ENCODE results near the gene WDR55. TPM values are rescaled to one million over a fixed set of nuclear protein-coding genes. Genes with fewer than 3 reads are reported as not detected.
"Not testable (repeated sequence)": the region's sequence is repeated elsewhere in the genome, so short reads cannot be mapped to it uniquely, and the experiment has no call there.

WDR55 gene
- total and polyA plus RNA-seq, 4 donors = 10.0 to 18.2 (median 11.7) TPM

GRCh38 chr5:140720738-140721137 lies 56.0 kb downstream of the WDR55 start:
- not testable (repeated sequence) for H3K9me3 ChIP-seq (ENCODE audit: control insufficient read depth in 4 of 4, low read length in 3 of 4); DNase-seq (ENCODE audit: low spot score); H3K27me3 ChIP-seq (ENCODE audit: control insufficient read depth in 4 of 4, insufficient read depth in 4 of 4, low read length in 3 of 4); H3K27ac ChIP-seq (ENCODE audit: low read depth in 1 of 2, low read length in 2 of 2); H3K4me3 ChIP-seq (ENCODE audit: low read depth in 1 of 3, low read length in 3 of 3); H3K36me3 ChIP-seq (ENCODE audit: control insufficient read depth in 4 of 4, insufficient read depth in 3 of 4, low read depth in 1 of 4, low read length in 3 of 4); H3K9ac ChIP-seq (ENCODE audit: low read depth in 1 of 2, low read length in 2 of 2); H3K4me1 ChIP-seq (ENCODE audit: control insufficient read depth in 4 of 4, insufficient read depth in 4 of 4, low read length in 3 of 4)
- WGBS = 56% methylated on average over 6 of the region's 6 CpGs

GRCh38 chr5:140721395-140721794 lies 56.7 kb downstream of the WDR55 start:
- WGBS = 76% methylated on average over 5 of the region's 5 CpGs
- H3K9ac ChIP-seq (ENCODE audit: low read depth in 1 of 2, low read length in 2 of 2); H3K27ac ChIP-seq (ENCODE audit: low read depth in 1 of 2, low read length in 2 of 2); H3K9me3 ChIP-seq (ENCODE audit: control insufficient read depth in 4 of 4, low read length in 3 of 4); H3K4me3 ChIP-seq (ENCODE audit: low read depth in 1 of 3, low read length in 3 of 3); H3K36me3 ChIP-seq (ENCODE audit: control insufficient read depth in 4 of 4, insufficient read depth in 3 of 4, low read depth in 1 of 4, low read length in 3 of 4); H3K4me1 ChIP-seq (ENCODE audit: control insufficient read depth in 4 of 4, insufficient read depth in 4 of 4, low read length in 3 of 4); DNase-seq (ENCODE audit: low spot score); H3K27me3 ChIP-seq (ENCODE audit: control insufficient read depth in 4 of 4, insufficient read depth in 4 of 4, low read length in 3 of 4): not testable (repeated sequence)

Small RNA genes lying within 50 kb of the gene (small RNA-seq; reads per million reads assigned to genes)
- gene VTRNA1-1 (16.2 reads per million, percentile 95 among the genes with 10 or more reads in this experiment), gene VTRNA1-2 (0.80 reads per million, percentile 72 among the genes with 10 or more reads in this experiment)

Other genes with a start within 250 kb of the WDR55 start
- 1 to 10 TPM; 1.4 to 1.5 TPM for gene EIF4EBP3, start 117.2 kb upstream of the WDR55 start, total RNA-seq
- 10 to 100 TPM; 14.6 to 55.8 TPM for gene EIF4EBP3, start 117.2 kb upstream of the WDR55 start, polyA plus RNA-seq
- 10 to 100 TPM; 12.9 to 18.7 TPM for gene SRA1, start 107.4 kb upstream of the WDR55 start, total RNA-seq
- 10 to 100 TPM; 20.9 to 41.1 TPM for gene SRA1, start 107.4 kb upstream of the WDR55 start, polyA plus RNA-seq
- 10 to 100 TPM in 1 of 2 donors, 1 to 10 TPM in 1; 4.6 to 29.1 TPM for gene APBB3, start 100.3 kb upstream of the WDR55 start, total RNA-seq
- gene APBB3, start 100.3 kb upstream of the WDR55 start, polyA plus RNA-seq = 10 to 100 TPM; 10.1 to 40.5 TPM
- gene SLC35A4, start 100.1 kb upstream of the WDR55 start, total RNA-seq = 10 to 100 TPM; 17.5 to 31.5 TPM
- 10 to 100 TPM; 21.7 to 37.0 TPM for gene SLC35A4, start 100.1 kb upstream of the WDR55 start, polyA plus RNA-seq
- gene CD14, start 31.7 kb upstream of the WDR55 start, total RNA-seq = 100 to 1,000 TPM in 1 of 2 donors, 10 to 100 TPM in 1; 61.0 to 297 TPM
- gene CD14, start 31.7 kb upstream of the WDR55 start, polyA plus RNA-seq = 100 to 1,000 TPM; 277 to 343 TPM
- 10 to 100 TPM; 14.1 to 55.9 TPM for gene TMCO6, start 25.5 kb upstream of the WDR55 start, total RNA-seq
- gene TMCO6, start 25.5 kb upstream of the WDR55 start, polyA plus RNA-seq = 10 to 100 TPM; 12.6 to 23.3 TPM
- 10 to 100 TPM; 23.3 to 44.3 TPM for gene NDUFA2, start 17.3 kb upstream of the WDR55 start, total RNA-seq
- gene NDUFA2, start 17.3 kb upstream of the WDR55 start, polyA plus RNA-seq = 100 to 1,000 TPM in 1 of 2 donors, 10 to 100 TPM in 1; 91.3 to 160 TPM
- gene IK, start 17.1 kb upstream of the WDR55 start, total RNA-seq = 10 to 100 TPM; 42.5 to 45.7 TPM
- 10 to 100 TPM; 30.8 to 41.8 TPM for gene IK, start 17.1 kb upstream of the WDR55 start, polyA plus RNA-seq
- gene DND1, start 8.7 kb downstream of the WDR55 start, total RNA-seq = under 1 TPM; 0.37 to 0.92 TPM
- gene DND1, start 8.7 kb downstream of the WDR55 start, polyA plus RNA-seq = under 1 TPM in 1 of 2 donors, not detected in 1; 0.29 TPM
- gene HARS1, start 26.5 kb downstream of the WDR55 start, total RNA-seq = 10 to 100 TPM; 31.2 to 57.1 TPM
- gene HARS1, start 26.5 kb downstream of the WDR55 start, polyA plus RNA-seq = 10 to 100 TPM; 33.3 to 41.3 TPM
- 10 to 100 TPM; 10.8 to 16.3 TPM for gene HARS2, start 26.6 kb downstream of the WDR55 start, total RNA-seq
- gene HARS2, start 26.6 kb downstream of the WDR55 start, polyA plus RNA-seq = 10 to 100 TPM in 1 of 2 donors, 1 to 10 TPM in 1; 8.6 to 10.7 TPM
- 10 to 100 TPM; 16.4 to 27.5 TPM for gene ZMAT2, start 35.5 kb downstream of the WDR55 start, total RNA-seq
- 10 to 100 TPM; 14.5 to 34.3 TPM for gene ZMAT2, start 35.5 kb downstream of the WDR55 start, polyA plus RNA-seq
- not detected for gene PCDHA1, start 121.2 kb downstream of the WDR55 start, total RNA-seq
- gene PCDHA1, start 121.2 kb downstream of the WDR55 start, polyA plus RNA-seq = not detected
- not detected for gene PCDHA2, start 129.9 kb downstream of the WDR55 start, total RNA-seq
- gene PCDHA2, start 129.9 kb downstream of the WDR55 start, polyA plus RNA-seq = not detected
- under 1 TPM in 1 of 2 donors, not detected in 1; 0.05 TPM for gene PCDHA3, start 136.2 kb downstream of the WDR55 start, total RNA-seq
- gene PCDHA3, start 136.2 kb downstream of the WDR55 start, polyA plus RNA-seq = not detected
- under 1 TPM; 0.08 to 0.09 TPM for gene PCDHA4, start 142.2 kb downstream of the WDR55 start, total RNA-seq
- gene PCDHA4, start 142.2 kb downstream of the WDR55 start, polyA plus RNA-seq = under 1 TPM; 0.01 to 0.06 TPM
- gene PCDHA5, start 156.7 kb downstream of the WDR55 start, total RNA-seq = under 1 TPM in 1 of 2 donors, not detected in 1; under 0.01 TPM
- not detected for gene PCDHA5, start 156.7 kb downstream of the WDR55 start, polyA plus RNA-seq
- under 1 TPM in 1 of 2 donors, not detected in 1; 0.08 TPM for gene PCDHA6, start 163.1 kb downstream of the WDR55 start, total RNA-seq
- under 1 TPM in 1 of 2 donors, not detected in 1; 0.02 TPM for gene PCDHA6, start 163.1 kb downstream of the WDR55 start, polyA plus RNA-seq
- under 1 TPM in 1 of 2 donors, not detected in 1; 0.05 TPM for gene PCDHA7, start 169.4 kb downstream of the WDR55 start, total RNA-seq
- gene PCDHA7, start 169.4 kb downstream of the WDR55 start, polyA plus RNA-seq = under 1 TPM in 1 of 2 donors, not detected in 1; 0.05 TPM
- under 1 TPM in 1 of 2 donors, not detected in 1; under 0.01 TPM for gene PCDHA8, start 176.3 kb downstream of the WDR55 start, total RNA-seq
- not detected for gene PCDHA8, start 176.3 kb downstream of the WDR55 start, polyA plus RNA-seq
- under 1 TPM in 1 of 2 donors, not detected in 1; under 0.01 TPM for gene PCDHA9, start 183.5 kb downstream of the WDR55 start, total RNA-seq
- gene PCDHA9, start 183.5 kb downstream of the WDR55 start, polyA plus RNA-seq = not detected
- under 1 TPM in 1 of 2 donors, not detected in 1; under 0.01 TPM for gene PCDHA10, start 191.0 kb downstream of the WDR55 start, total RNA-seq
- under 1 TPM in 1 of 2 donors, not detected in 1; 0.01 TPM for gene PCDHA10, start 191.0 kb downstream of the WDR55 start, polyA plus RNA-seq
- gene PCDHA11, start 204.1 kb downstream of the WDR55 start, total RNA-seq = under 1 TPM in 1 of 2 donors, not detected in 1; under 0.01 TPM
- under 1 TPM; 0.05 to 0.19 TPM for gene PCDHA11, start 204.1 kb downstream of the WDR55 start, polyA plus RNA-seq
- gene PCDHA12, start 210.4 kb downstream of the WDR55 start, total RNA-seq = under 1 TPM in 1 of 2 donors, not detected in 1; 0.08 TPM
- under 1 TPM in 1 of 2 donors, not detected in 1; 0.01 TPM for gene PCDHA12, start 210.4 kb downstream of the WDR55 start, polyA plus RNA-seq
- under 1 TPM in 1 of 2 donors, not detected in 1; 0.17 TPM for gene PCDHA13, start 217.2 kb downstream of the WDR55 start, total RNA-seq
- under 1 TPM; 0.03 to 0.07 TPM for gene PCDHA13, start 217.2 kb downstream of the WDR55 start, polyA plus RNA-seq

Measured in liver (tissue), 10 donors.